PC-3 (cell line): ENCODE data around the gene KCNJ12. TPM values are rescaled to one million over a fixed set of nuclear protein-coding genes. Genes with fewer than 3 reads are reported as not detected.
A peak's percentile ranks its signal among the peaks of the same experiment; 100 is the strongest.

ENCODE experiments used
- ATAC-seq: fragments of 200-7000 bp; cut with Tn5 transposase; 2 replicates; pipeline ENCODE4 v1.9.1; 2020; ENCODE audit warnings: mild to moderate bottlenecking, moderate library complexity
- BruUV-seq: library from RNA; stranded (reverse); fragments of 400-500 nt; replicated peaks from 2 replicates; lab custom pipeline; 2021; lab: Mats Ljungman, UMichigan
- CTCF ChIA-PET: fragments of 300-600 bp; sonication (Branson Sonifier 250); formaldehyde crosslinking; loops from one replicate; lab custom pipeline; 2022; ENCODE audit warnings: antibody characterized with exemption; lab: Charles Lee
- POLR2A ChIA-PET: fragments of 300-600 bp; sonication (Branson Sonifier 250); formaldehyde crosslinking; loops from one replicate; lab custom pipeline; 2022; ENCODE audit warnings: antibody characterized with exemption; ENCODE audit not compliant: unreplicated experiment; lab: Charles Lee
- DNase-seq: peaks from one replicate; pipeline ENCODE4 v3.0.0-alpha.2; 2015
- H2AFZ ChIP-seq: fragments of 300-600 bp; sonication (generic); 2 replicates; pipeline ENCODE4 v1.6.0; 2016; ENCODE audit warnings: antibody characterized with exemption, low read length
- H3F3A ChIP-seq: fragments of 300-600 bp; sonication (generic); one replicate; pipeline ENCODE4 v1.6.0; 2017; ENCODE audit warnings: antibody characterized with exemption, low read length, control low read depth, mild to moderate bottlenecking; ENCODE audit not compliant: unreplicated experiment
- H3K27ac ChIP-seq: fragments of 300-600 bp; sonication (generic); 2 replicates; pipeline ENCODE4 v1.5.1; 2016; ENCODE audit warnings: mild to moderate bottlenecking, low read length
- H3K27me3 ChIP-seq: fragments of 300-600 bp; sonication (generic); 2 replicates; pipeline ENCODE4 v1.6.1; 2016; ENCODE audit warnings: low read length, mixed read lengths
- H3K36me3 ChIP-seq: fragments of 300-600 bp; sonication (generic); 2 replicates; pipeline ENCODE4 v1.6.1; 2016; ENCODE audit warnings: low read depth, mixed run types, low read length, mixed read lengths
- H3K4me1 ChIP-seq: fragments of 300-600 bp; sonication (generic); 2 replicates; pipeline ENCODE4 v1.5.1; 2016; ENCODE audit warnings: low read length; ENCODE audit not compliant: insufficient read depth
- H3K4me2 ChIP-seq: fragments of 300-600 bp; sonication (generic); 2 replicates; pipeline ENCODE4 v1.6.0; 2016; ENCODE audit warnings: low read length
- H3K4me3 ChIP-seq: fragments of 300-600 bp; sonication (generic); 2 replicates; pipeline ENCODE4 v1.5.1; 2016; ENCODE audit warnings: mild to moderate bottlenecking, low read length, mixed read lengths
- H3K79me2 ChIP-seq: fragments of 300-600 bp; sonication (generic); 2 replicates; pipeline ENCODE4 v1.6.1; 2017; ENCODE audit warnings: low read length, mixed read lengths
- H3K9ac ChIP-seq: fragments of 300-600 bp; sonication (generic); 2 replicates; pipeline ENCODE4 v1.6.0; 2016; ENCODE audit warnings: mild to moderate bottlenecking, low read length
- H3K9me2 ChIP-seq: fragments of 300-600 bp; sonication (generic); replicated peaks from 2 replicates; pipeline ENCODE4 v1.6.1; 2016; ENCODE audit warnings: mixed run types, low read length, mixed read lengths
- H3K9me3 ChIP-seq: fragments of 300-600 bp; sonication (generic); 2 replicates; pipeline ENCODE4 v1.6.1; 2016; ENCODE audit warnings: low read length, mixed read lengths
- H4K20me1 ChIP-seq: fragments of 300-600 bp; sonication (generic); 2 replicates; pipeline ENCODE4 v1.6.1; 2016; ENCODE audit warnings: low read length, mixed read lengths
- CTCF ChIP-seq: fragments of 300-600 bp; sonication (generic); conservative IDR thresholded peaks from 2 replicates; pipeline ENCODE4 v1.5.1; 2017; ENCODE audit warnings: antibody characterized with exemption, low read depth, mild to moderate bottlenecking, low read length
- EZH2 ChIP-seq: fragments of 300-600 bp; sonication (generic); IDR thresholded peaks from one replicate; pipeline ENCODE4 v1.6.1; 2017; ENCODE audit warnings: antibody characterized with exemption, mild to moderate bottlenecking, low read length; ENCODE audit not compliant: unreplicated experiment
- EZH2phosphoT487 ChIP-seq: fragments of 300-600 bp; sonication (generic); IDR thresholded peaks from 2 replicates; pipeline ENCODE4 v1.6.1; 2018; ENCODE audit warnings: mild to moderate bottlenecking, antibody characterized with exemption, low read length, borderline replicate concordance
- intact Hi-C: fragments of 100-400 bp; cut with micrococcal nuclease; formaldehyde crosslinking; loops from 2 replicates; pipeline ENCODE4 v1.9.0; 2023
- total RNA-seq: library from RNA; depleted of rRNA; stranded (reverse); fragments of >200 nt; gene quantifications from 2 replicates; pipeline ENCODE4 v1.2.3, GENCODE V29; 2014

Gene KCNJ12
- total RNA-seq, 1 experiment from 2014 or later = 11.1 TPM

GRCh38 chr17:21368545-21369246, 7.5 kb upstream of the KCNJ12 start:
- Histone ChIP-seq H3K4me2 (0 out of 2 replicates have a peak overlapping the region, but pooled peaks have one; percentile 7), H3K9me3 (no peaks in the 10 kb centered on the region), H3K27me3 (no peaks in the 10 kb centered on the region), H3K27ac (no peak overlapping the region), H3K4me1 (no peaks in the 10 kb centered on the region), H3K9me2 (no peaks in the 10 kb centered on the region), H2AFZ (0 out of 2 replicates have a peak overlapping the region, but pooled peaks have one; percentile 29), H3K79me2 (no peaks in the 10 kb centered on the region), H4K20me1 (no peaks in the 10 kb centered on the region), H3K4me3 (no peak overlapping the region), H3F3A (no peaks in the 10 kb centered on the region), H3K36me3 (no peaks in the 10 kb centered on the region), H3K9ac (no peak overlapping the region)
- DNase-seq = peak; percentile 72
- no TSS peak for BruUV-seq
- TF ChIP-seq EZH2phosphoT487 = no peak
- TF ChIP-seq CTCF = no peak
- TF ChIP-seq EZH2 = no peak
- peak; percentile 75 for ATAC-seq
- ChIA-PET POLR2A (no interaction called here), CTCF (no interaction called here)
- intact Hi-C loops = no loop called here

GRCh38 chr17:21369395-21369794, 6.8 kb upstream of the KCNJ12 start:
- Histone ChIP-seq H3K4me3 (no peak overlapping the region), H2AFZ (no peak overlapping the region), H3K4me1 (no peaks in the 10 kb centered on the region), H3K79me2 (no peaks in the 10 kb centered on the region), H3K27me3 (no peaks in the 10 kb centered on the region), H3K4me2 (no peak overlapping the region), H3K9me2 (no peaks in the 10 kb centered on the region), H3K27ac (no peak overlapping the region), H3F3A (no peaks in the 10 kb centered on the region), H3K9me3 (no peaks in the 10 kb centered on the region), H4K20me1 (no peaks in the 10 kb centered on the region), H3K36me3 (no peaks in the 10 kb centered on the region), H3K9ac (no peak overlapping the region)
- ChIA-PET CTCF (no interaction called here), POLR2A (no interaction called here)
- DNase-seq = no peak
- intact Hi-C loops = no loop called here
- BruUV-seq = no TSS peak
- no peak for ATAC-seq
- TF ChIP-seq CTCF (no peak), EZH2 (no peak), EZH2phosphoT487 (no peak)

GRCh38 chr17:21370430-21370829, 5.7 kb upstream of the KCNJ12 start:
- Histone ChIP-seq H3K9me3 (no peaks in the 10 kb centered on the region), H3K4me3 (no peak overlapping the region), H3K27me3 (no peaks in the 10 kb centered on the region), H4K20me1 (no peaks in the 10 kb centered on the region), H3K27ac (no peak overlapping the region), H3F3A (no peaks in the 10 kb centered on the region), H3K9me2 (no peaks in the 10 kb centered on the region), H3K9ac (no peak overlapping the region), H3K36me3 (no peaks in the 10 kb centered on the region), H3K4me2 (no peak overlapping the region), H3K79me2 (no peaks in the 10 kb centered on the region), H2AFZ (no peak overlapping the region), H3K4me1 (no peaks in the 10 kb centered on the region)
- ATAC-seq (no peak), DNase-seq (no peak)
- no peak for TF ChIP-seq EZH2
- TF ChIP-seq CTCF = no peak
- no peak for TF ChIP-seq EZH2phosphoT487
- no TSS peak for BruUV-seq
- intact Hi-C loops = no loop called here
- ChIA-PET POLR2A (no interaction called here), CTCF (no interaction called here)
